Neural progenitor cell (in vitro differentiated cells): ENCODE results near the gene SLCO1B1.

Experiments used
- CTCF ChIP-seq: fragments of 200-600 bp; sonication (generic); IDR thresholded peaks from 2 replicates; pipeline ENCODE4 v1.5.1; 2017; ENCODE audit warnings: antibody characterized with exemption, mild to moderate bottlenecking
- EZH2phosphoT487 ChIP-seq: fragments of 200-600 bp; sonication (generic); IDR thresholded peaks from 2 replicates; pipeline ENCODE4 v1.6.1; 2017; ENCODE audit warnings: antibody characterized with exemption

- no peak for TF ChIP-seq CTCF
- TF ChIP-seq EZH2phosphoT487: no peak
These were observed 17.7 kb upstream of the SLCO1B1 start for GRCh38 chr12:21113266-21113665.
